ENCODE measurements around the gene FAM169A.
"Not testable (repeated sequence)": the region's sequence is repeated elsewhere in the genome, so short reads cannot be mapped to it uniquely, and the experiment has no call there.

FAM169A gene, protein sequence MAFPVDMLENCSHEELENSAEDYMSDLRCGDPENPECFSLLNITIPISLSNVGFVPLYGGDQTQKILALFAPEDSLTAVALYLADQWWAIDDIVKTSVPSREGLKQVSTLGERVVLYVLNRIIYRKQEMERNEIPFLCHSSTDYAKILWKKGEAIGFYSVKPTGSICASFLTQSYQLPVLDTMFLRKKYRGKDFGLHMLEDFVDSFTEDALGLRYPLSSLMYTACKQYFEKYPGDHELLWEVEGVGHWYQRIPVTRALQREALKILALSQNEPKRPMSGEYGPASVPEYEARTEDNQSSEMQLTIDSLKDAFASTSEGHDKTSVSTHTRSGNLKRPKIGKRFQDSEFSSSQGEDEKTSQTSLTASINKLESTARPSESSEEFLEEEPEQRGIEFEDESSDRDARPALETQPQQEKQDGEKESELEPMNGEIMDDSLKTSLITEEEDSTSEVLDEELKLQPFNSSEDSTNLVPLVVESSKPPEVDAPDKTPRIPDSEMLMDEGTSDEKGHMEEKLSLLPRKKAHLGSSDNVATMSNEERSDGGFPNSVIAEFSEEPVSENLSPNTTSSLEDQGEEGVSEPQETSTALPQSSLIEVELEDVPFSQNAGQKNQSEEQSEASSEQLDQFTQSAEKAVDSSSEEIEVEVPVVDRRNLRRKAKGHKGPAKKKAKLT

DNA sequence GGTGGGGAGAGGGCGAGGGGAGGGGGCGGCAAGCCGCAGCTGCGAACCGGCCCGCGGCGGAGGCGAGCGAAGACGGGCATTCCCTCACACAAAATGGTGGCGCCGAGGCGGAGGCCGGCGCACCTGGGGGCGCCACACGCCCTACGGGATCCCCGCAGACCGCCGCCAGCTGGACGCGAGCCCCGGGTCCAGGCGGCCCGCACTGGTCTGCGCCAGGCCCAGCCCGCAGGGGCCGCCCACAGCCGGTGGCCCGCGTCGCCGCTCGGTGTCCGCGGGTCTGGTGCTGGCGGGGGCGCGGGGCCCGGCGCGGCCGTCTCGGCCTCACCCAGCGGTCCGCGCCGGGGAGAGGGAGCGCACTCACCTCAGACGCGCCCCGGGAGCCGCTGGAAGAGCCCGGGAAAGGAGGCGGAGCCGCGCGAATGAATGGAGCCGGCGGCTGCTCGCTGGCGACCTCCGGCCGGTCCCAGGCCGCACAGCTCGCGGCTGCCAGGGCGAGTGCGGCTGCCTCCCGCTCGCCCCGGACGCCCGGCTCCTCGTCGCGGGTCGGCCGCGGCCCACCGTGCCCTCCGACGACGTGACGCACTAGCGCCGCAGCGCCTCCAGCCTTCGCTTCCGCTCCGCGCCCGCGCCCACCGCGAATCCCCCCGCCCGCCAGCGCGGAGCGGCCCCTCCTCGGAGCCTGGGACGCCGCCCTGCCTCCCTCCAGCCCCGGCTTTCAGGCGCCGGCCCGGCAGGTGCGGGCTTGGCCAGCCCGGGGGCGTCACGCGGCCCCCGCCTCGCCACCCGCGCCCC, at the start of gene FAM169A:
Gene FAM169A (minus strand): TSS at position 584 of the 792 bp plus-strand sequence. CDS start 24,711 bp downstream, outside the sequence.
- peak; percentile 29 to 75 (median 44) for DNase-seq

DNA sequence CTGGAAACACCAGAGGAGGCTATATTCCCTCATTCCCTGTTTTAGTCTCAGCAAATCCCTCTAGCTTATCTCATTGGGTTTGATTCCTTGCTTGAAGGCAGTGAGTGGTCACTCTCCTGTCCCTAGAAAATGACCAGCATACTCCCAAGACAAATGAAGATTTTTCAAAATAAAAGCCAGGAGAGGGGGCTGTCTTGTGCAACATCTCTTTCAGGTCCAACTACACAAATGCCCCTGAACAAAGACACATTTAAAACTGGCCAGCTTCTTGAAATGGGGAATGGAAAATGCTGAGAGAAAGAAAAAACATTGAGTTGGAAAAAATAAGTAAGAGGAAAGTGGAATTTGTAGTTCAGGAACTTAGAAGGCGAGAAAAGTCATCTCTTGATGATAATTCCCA, 49.3 kb upstream of the FAM169A start:
- DNase-seq = no peak

DNA sequence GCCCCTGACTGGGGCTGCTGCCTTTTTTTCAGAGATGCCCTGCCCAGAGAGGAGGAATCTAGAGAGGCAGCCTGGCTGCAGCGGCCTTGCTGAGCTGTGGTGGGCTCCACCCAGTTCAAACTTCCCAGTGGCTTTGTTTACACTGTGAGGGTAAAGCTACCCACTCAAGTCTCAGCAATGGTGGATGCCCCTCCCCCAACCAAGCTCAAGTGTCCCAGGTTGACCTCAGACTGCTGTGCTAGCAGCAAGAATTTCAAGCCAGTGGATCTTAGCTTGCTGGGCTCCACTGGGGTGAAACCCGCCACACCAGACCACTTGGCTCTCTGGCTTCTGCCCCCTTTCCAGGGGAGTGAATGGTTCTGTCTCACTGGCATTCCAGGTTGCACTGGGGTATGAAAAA, 45.2 kb upstream of the FAM169A start:
- DNase-seq = not testable (repeated sequence)

DNA sequence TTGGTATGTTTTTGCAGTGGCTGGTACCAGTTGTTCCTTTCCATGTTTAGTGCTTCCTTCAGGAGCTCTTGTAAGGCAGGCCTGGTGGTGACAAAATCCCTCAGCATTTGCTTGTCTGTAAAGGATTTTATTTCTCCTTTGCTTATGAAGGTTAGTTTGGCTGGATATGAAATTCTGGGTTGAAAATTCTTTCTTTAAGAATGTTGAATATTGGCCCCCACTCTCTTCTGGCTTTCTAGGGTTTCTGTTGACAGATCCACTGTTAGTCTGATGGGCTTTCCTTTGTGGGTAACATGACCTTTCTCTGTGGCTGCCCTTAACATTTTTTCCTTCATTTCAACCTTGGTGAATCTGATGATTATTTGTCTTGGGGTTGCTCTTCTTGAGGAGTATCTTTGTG, 43.7 kb upstream of the FAM169A start:
- DNase-seq = not testable (repeated sequence)

DNA sequence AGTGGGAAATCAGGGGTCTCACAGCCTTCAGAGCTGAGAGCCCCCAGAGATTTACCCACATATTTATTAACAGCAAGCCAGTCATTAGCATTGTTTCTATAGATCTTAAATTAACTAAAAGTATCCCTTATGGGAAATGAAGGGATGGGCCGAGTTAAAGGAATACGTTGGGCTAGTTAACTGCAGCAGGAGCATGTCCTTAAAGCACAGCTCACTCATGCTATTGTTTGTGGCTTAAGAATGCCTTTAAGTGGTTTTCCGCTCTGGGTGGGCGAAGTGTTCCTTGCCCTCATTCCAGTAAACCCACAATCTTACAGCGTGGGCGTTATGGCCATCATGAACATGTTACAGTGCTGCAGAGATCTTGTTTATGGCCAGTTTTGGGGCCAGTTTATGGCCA, 42.0 kb upstream of the FAM169A start:
- DNase-seq = not testable (repeated sequence)

DNA sequence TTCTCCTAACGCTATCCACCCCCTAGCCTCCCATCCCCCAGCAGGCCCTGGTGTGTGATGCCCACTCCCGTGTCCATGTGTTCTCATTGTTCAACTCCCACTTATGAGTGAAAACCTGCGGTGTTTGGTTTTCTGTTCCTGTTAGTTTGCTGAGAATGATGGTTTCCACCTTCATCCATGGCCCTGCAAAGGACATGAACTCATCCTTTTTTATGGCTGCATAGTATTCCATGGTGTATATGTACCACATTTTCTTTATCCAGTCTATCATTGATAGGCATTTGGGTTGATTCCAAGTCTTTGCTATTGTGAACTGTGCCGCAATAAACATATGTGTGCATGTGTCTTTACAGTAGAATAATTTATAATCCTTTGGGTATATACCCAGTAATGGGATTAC, 38.5 kb upstream of the FAM169A start:
- DNase-seq = not testable (repeated sequence)

DNA sequence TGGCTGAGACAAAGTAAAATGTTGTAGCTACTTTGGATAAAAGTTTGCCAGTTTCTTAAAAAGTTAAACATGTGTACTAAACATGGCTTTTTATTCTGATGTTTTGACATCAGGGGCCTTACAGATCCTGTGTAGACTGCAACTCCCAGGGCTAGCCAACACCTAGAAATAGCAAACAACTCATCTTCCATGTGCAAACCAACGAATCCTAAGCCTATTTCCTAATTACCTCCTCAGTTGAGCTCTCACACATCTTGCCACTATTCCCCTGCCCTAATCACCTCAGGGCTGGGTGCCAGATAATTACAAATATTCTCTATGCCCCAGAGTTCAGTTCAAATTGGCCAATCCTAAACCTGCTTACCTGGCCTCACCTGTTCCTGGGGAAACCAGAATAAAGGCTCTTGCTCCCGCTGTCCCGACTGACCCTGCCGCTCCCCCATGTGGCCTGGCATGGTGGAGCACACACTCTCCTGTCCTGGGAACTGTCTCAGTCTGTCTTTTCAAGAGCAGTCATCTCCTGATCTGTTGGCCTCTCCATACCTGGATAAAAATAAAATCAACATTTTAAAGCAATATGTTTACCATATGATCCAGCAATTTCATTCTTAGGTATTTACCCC, 37.1 kb upstream of the FAM169A start:
- DNase-seq = peak in 3 of 6 experiments; percentile 0 to 16 (median 1)

DNA sequence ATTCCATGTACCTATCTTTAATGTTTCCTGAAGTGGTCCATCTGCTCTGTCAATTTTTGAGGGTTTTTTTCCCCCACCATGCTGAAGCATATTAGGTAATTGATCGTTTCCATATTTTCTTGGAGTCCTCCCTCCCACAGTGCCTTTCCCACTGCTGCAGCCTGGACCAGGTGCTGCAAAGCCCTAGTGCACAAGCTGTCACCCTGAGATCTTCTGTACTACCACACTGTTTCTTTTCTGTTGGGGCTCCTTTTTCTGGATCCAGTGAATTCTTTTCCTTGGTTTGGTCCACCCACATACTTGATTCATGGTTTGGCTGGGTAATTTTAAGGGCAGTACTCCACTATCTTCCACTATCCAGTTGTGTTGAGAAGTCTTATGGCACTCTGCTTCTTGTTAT, 30.9 kb upstream of the FAM169A start:
- no peak for DNase-seq

DNA sequence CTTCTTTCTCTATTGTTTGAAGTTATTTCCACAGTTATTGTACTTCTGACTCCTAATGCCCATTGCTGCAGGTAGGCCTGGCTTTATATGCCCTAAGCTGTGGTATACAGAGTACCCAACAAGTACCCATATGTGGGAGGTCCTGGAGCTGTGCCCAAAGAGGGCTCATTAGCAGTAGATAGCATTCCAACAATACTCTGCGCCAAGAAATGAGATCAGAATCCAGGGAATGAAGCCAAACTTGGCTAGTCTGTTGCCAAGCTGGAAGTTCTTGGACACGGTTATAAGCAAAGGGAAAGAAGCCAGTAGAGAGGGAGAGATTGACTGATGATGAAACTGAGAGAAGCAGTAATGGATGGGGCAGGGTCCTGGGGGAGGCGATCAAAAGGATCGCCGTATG, 29.7 kb upstream of the FAM169A start:
- DNase-seq = no peak

DNA sequence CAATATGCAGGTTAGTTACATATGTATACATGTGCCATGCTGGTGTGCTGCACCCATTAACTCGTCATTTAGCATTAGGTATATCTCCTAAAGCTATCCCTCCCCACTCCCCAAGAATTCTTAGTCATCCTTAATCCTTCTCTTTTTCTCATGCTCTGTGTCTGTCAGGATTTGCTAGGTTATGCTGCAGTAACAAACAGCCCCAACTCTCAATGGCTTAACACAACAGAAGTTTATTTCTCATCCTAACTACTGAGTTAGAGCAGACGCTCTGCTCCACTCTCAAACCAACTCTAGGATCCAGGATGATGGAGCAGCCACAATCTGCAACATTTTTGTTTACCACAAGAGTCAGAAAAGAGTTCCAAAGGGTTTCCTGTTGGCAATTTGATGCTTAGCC, 28.2 kb upstream of the FAM169A start:
- no peak for DNase-seq

DNA sequence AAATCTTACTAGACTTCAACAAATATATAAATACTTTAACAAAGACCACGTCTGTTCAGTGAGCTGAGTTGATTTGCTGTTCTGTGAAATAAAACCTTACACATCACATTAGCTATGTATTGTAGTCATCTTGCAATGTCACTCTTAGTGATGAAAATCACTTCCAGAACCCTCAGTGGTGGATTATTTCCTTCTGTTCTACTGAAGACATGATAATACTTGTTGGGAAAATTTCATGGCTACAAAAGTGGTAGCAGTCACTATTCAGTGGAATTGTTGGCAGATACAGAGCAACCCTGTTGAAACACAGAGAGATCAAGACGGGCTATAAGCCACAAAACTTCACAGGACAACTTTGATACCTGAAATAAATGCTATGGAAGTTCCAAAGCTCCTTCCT, 26.7 kb upstream of the FAM169A start:
- DNase-seq = no peak

DNA sequence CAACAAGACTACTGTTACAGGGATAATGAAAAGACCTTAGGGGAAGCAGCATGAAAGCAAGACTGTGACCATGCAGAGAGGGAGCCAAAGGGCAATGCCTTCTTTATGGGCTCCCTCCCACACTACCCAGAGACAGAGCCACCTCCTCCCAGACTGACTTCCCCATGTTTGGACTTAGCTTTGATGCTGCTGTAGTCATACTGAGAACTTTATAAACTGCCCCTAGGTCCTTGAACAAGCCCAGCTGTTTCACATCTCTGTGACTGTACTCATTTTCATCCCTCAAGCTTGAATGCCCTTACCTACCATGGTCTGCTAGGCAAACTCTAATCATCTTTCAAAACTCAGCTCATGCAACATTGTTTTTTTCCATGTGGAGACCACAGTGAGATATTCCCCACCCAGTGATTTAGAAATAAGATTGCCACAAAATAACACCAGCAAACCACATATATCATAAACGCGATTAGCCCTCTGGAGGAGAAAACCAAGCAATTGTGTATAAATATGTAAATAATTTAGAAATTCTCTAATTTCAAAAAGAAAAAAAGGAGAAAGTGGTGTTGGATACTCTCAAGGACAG, 23.4 kb upstream of the FAM169A start:
- DNase-seq = no peak

DNA sequence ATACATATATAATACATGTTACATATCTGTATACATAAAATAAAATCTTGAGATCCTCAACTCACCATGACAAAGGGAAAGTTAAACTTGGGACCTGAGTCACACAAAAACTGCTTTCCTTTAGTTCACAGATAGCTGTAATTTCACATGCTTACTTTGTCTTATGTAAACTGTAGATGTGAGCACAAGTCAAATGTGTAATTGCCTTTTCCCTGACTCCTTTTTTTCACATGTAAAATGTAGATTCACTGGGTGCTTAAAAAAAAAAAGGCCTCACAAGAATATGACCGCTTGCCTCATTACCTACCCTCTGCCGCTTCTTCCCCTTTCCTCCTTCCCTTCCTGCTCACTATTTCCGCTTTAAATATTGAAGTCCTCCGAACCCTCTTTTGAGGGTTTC, 21.9 kb upstream of the FAM169A start:
- DNase-seq = no peak

DNA sequence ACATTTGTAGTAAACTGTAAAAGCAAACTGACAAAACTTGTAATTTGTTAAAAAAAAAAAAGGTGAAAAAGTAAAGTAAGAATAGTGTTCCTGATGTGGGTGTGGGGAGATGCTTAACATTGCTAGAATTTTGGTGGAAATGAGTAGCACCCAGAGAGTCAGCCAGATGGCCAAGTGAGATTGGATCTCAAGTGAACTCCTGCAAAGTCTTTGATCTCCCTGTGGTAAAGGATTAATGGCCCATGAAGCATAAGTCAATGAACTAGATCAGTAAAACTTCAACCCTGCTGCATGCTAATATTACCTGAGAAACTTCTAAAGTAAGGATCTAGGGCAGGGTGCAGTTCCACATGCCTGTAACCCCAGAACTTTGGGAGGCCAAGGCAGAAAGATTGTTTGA, 19.0 kb upstream of the FAM169A start:
- no peak for DNase-seq

DNA sequence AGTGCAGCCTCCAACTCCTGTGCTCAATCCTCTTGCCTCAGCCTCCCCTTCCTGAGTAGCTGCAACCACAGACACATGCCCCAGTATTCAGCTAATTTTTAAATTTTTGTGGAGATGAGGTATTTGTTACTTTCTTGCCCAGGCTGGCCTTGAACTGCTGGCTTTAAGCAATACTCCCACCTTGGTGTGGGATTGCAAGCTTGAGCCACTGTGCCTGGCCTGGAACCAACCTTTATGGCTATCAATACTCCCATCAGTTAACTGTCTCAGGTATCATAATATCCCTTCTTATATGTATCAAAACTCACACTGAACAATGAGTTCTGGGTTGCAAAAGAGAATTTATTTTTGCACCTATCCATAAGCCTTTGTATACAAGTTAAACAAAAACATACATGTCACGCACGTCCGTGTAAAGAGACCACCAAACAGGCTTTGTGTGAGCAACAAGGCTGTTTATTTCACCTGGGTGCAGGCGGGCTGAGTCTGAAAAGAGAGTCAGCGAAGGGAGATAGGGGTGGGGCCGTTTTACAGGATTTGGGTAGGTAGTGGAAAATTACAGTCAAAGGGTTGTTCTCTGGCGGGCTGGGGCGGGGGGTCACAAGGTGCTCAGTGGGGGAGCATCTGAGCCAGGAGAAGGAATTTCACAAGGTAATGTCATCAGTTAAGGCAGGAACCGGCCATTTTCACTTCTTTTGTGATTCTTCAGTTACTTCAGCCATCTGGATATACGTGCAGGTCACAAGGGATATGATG, 16.4 kb upstream of the FAM169A start:
- not testable (repeated sequence) for DNase-seq

DNA sequence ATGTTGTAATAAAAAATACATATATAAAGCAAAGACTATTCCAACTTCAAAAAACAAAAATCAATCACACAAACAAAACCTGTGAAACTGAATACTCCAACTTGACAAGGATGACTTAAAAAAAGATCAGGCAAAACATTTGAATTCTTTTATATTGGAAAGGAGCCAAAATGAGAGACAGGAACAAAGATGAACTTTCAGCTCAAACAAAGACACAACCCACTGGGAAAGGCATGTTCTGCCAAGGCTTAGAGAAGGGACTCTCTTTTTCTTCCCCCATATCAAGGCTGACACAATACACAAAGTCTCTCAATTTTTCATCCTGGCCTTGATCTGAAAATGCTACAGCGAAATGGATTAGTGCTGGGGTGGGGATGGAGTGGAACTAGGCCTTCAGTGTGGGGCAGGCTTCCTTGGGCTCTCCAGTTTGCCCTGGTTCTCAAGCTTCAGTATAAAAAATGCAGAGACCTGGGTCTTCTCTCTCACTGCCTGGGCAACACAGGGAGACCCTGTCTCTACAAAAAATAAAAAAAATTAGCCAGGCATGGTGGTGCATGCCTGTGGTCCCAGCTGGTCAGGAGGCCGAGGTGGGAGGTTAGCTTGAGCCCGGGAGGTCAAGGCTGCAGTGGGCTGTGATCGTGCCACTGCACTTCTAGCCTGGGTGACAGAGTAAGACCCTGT, 11.6 kb upstream of the FAM169A start:
- DNase-seq = no peak

DNA sequence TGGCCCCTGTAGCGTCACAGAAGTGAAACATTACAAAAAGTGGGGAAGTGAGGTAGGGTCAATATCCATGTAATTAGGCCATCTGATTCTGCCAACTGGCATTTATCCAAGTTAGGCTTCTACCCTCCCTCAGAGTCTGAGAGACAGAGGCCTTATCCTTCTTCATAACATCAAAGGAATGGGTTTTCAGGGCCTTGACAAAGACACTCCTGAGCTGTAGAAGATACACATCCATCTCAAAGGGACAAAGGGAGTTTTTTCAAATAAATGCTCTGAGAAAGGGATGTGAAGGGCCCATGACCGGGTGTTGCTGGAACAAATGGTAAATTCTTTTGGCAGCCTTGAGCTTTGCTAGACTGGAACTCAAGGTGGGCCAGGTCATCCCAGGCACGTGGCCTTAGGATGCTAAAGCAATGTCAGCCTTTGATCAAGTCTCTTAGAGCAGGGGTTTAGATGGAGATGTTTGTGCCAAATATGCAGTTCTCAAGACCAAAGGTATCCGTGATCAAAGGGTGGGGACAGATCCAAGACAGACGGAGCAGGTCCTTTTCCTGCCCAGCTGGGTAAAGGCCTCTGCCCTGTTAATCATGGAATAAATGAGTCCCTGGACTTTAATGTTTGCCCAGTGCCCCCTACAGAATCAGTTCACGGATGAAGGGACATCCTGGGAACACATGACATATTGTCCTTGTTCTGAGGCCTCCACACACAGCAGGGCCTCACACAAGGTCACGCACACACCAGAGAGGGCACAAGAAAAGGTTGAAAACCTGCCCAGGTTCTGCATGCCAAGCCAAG, 10.0 kb upstream of the FAM169A start:
- DNase-seq = no peak

DNA sequence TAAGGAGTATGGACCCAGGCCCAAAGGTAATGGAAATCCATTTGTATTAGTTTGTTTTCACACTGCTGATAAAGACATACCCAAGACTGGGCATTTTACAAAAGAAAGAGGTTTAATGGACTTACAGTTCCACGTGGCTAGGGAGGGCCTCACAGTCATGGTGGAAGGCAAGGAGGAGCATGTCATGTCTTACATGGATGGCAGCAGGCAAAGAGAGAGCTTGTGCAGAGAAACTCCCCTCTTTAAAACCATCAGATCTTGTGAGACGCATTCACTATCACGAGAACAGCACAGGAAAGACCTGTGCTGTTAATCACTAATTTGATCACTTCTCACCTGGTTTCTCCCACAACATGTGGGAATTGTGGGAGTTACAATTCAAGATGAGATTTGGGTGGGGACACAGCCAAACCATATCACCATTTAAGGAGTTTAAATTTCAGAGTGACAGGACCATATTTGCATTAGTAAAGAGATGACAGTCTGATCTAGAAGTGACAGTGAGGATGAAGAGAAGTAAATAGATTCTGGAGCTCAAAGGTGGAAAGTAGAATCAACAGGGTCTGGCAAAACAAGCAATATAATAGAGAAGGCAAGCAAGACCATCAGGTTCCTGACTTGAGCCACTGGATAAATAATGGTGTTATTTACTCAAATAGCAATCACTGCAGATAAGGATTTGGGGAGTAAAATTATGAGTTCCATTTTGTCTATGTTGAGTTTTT, 7.5 kb upstream of the FAM169A start:
- no peak for DNase-seq

DNA sequence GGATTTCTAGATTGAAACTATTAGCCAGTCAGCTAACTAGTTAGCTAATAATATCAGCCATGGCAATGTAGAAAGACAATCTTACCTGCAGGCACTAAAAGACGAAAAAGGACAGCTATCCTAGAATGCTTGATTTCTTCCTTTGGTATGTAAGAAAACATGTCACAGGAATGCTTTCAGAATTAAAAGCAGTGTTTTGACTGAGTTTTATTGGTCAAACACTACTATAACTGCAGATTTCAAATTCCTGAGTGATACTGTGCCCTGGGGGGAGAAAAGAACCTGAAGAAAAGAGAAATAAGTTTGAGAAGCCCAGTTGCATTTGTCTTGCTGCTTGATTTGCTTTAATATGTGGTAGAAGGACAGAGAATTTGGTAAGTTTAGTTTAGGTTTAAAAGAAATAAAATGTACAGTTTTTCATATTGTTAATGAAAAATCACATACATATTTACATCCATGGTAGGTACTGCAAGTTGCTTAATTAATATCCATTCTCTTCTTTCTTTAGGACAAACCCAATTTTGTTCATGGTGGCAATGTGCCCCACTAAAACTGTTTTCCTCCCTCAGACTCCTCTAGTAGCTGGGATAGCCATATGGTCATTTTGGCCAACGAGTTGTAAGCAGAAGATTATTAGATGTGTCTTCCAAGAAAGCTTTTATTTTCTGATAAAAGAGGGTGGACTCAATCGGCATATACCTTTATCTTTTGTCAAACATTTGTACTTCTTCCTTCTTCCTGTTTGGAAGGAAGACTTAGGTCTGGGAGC, 4.3 kb upstream of the FAM169A start:
- DNase-seq = no peak

All from stimulated activated naive CD4-positive, alpha-beta T cell (primary cell).